Fibroblast of pulmonary artery (primary cell): ENCODE results near the gene ITGAL.

Source experiments
- DNase-seq: peaks from one replicate; pipeline ENCODE4 v3.0.0-alpha.2; 2010; ENCODE audit warnings: low read depth
- H3K4me3 ChIP-seq: replicated peaks from 2 replicates; pipeline ENCODE4 v1.5.1; 2011; ENCODE audit warnings: low read depth, mild to moderate bottlenecking, control low read depth, low read length, moderate library complexity
- CTCF ChIP-seq: IDR thresholded peaks from 2 replicates; pipeline ENCODE4 v1.5.1; 2011; ENCODE audit warnings: mild to moderate bottlenecking, control low read depth, low read length, inconsistent platforms; ENCODE audit errors: missing control alignments

ITGAL gene

DNA sequence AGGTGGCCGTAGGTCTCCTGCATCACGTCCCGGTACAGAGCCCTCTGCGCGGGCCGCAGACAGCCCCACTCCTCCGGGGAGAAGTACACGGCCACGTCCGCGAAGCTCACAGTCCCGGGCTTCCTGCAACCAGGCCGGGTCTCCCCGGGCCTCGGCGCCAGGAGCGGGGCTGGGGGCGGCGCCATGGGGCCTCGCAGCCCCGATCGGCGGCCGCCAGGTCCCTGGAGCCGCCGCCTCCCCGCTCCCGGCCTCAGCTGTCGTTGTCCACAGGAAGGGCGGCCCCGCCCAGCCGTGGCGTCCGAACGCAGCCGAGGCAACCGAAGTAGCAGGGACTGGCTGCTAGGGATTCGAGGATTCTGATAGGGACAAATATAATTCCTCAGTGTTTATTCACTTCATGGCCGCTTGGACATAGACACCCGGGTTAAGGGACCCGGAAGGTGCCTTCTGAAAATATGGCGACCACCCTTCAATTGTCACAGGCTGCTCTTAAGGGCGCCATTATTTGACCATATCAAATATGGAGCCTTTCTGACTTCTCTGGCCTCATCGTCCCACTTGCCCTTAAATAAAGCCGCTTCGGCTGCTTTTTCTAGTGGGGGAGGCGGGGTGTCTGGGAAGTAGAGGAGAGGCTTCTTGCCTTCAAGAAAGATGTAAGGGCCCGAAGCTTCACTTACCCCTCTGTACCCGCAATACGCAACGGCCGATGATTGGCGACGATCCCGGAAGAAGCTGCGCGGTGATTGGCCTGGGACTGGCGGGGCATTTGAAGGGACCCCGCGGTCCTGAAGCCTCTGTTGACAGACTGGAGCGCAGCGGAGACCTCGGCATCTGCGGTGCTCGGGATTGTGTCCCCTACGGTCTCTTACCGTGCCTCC lies 99.1 kb downstream of the ITGAL start, which contains the start of gene ZNF688:
TSS of gene ZNF688 (minus strand) at position 270 of the 878 bp plus-strand sequence. CDS start at position 185, 85 bp downstream.
- no peak for TF ChIP-seq CTCF
- H3K4me3 ChIP-seq = peak within 1 kb of the TSS; percentile 67
- peak; percentile 98 for DNase-seq
